HEK293 (cell line): ENCODE results near the gene TRAPPC11.
A peak's percentile ranks its signal among the peaks of the same experiment; 100 is the strongest.

Experiments used
- CTCF ChIA-PET: fragments of 350-600 bp; formaldehyde crosslinking; extraction: SDS; loops from one replicate; lab custom pipeline; 2021; ENCODE audit warnings: antibody characterized with exemption; lab: Yijun Ruan, JAX
- POLR2A ChIA-PET: fragments of 300-600 bp; formaldehyde crosslinking; extraction: SDS; loops from one replicate; lab custom pipeline; 2020; ENCODE audit warnings: antibody characterized with exemption, inconsistent platforms; lab: Yijun Ruan, JAX
- H3K27ac ChIP-seq: fragments of 200-500 bp; sonication (Bioruptor generic); 2 replicates; pipeline ENCODE4 v1.5.1; 2014; ENCODE audit warnings: low read depth, low read length, control low read depth, inconsistent platforms; ENCODE audit errors: extremely low read depth
- H3K36me3 ChIP-seq, 2 experiments: fragments of 200-500 bp in 1 of 2; sonication (Bioruptor generic) in 1 of 2; 1 replicate in 1 of 2; 2 replicates in 1 of 2; pipeline ENCODE4 v1.5.1; 2014 to 2017; ENCODE audit warnings: inconsistent platforms in 2 of 2, low read length in 2 of 2; ENCODE audit not compliant: control insufficient read depth in 2 of 2, insufficient read depth in 1 of 2
- H3K4me1 ChIP-seq: fragments of 200-500 bp; sonication (Bioruptor generic); 2 replicates; pipeline ENCODE4 v1.5.1; 2014; ENCODE audit warnings: mild to moderate bottlenecking, low read length, inconsistent platforms; ENCODE audit not compliant: control insufficient read depth, insufficient read depth
- H3K4me3 ChIP-seq: 2 replicates; pipeline ENCODE4 v1.5.1; 2011; ENCODE audit warnings: low read depth, mild to moderate bottlenecking, control low read depth, low read length, moderate library complexity
- H3K9me3 ChIP-seq: fragments of 200-500 bp; sonication (Bioruptor generic); 2 replicates; pipeline ENCODE4 v1.5.1; 2014; ENCODE audit warnings: low read depth, low read length, inconsistent platforms; ENCODE audit not compliant: control insufficient read depth, insufficient read depth
- GLI2 ChIP-seq: fragments of 450-650 bp; formaldehyde crosslinking; IDR thresholded peaks from 2 replicates; pipeline ENCODE4; 2017; ENCODE audit warnings: missing biosample characterization, missing genetic modification characterization, low read depth, borderline replicate concordance
- IKZF3 ChIP-seq: fragments of 450-650 bp; IDR thresholded peaks from 2 replicates; pipeline ENCODE4 v1.5.0; 2018; ENCODE audit warnings: missing biosample characterization, mild to moderate bottlenecking, missing genetic modification characterization, moderate library complexity
- KLF7 ChIP-seq: fragments of 450-650 bp; formaldehyde crosslinking; IDR thresholded peaks from 2 replicates; pipeline ENCODE4 v1.5.1; 2016; ENCODE audit warnings: missing biosample characterization, missing genetic modification characterization, borderline replicate concordance
- MYNN ChIP-seq: fragments of 450-650 bp; formaldehyde crosslinking; IDR thresholded peaks from 2 replicates; pipeline ENCODE4 v1.5.1; 2016; ENCODE audit warnings: missing biosample characterization, missing genetic modification characterization, borderline replicate concordance
- SALL2 ChIP-seq: fragments of 450-650 bp; formaldehyde crosslinking; IDR thresholded peaks from 2 replicates; pipeline ENCODE4 v1.5.0; 2017; ENCODE audit warnings: missing biosample characterization, mild to moderate bottlenecking, missing genetic modification characterization, borderline replicate concordance
- ZNF10 ChIP-seq: fragments of 450-650 bp; formaldehyde crosslinking; IDR thresholded peaks from 2 replicates; pipeline ENCODE4 v1.5.1; 2017; ENCODE audit warnings: missing biosample characterization, missing genetic modification characterization
- ZNF221 ChIP-seq: fragments of 450-650 bp; formaldehyde crosslinking; IDR thresholded peaks from 2 replicates; pipeline ENCODE4 v1.5.1; 2017; ENCODE audit warnings: missing biosample characterization, missing genetic modification characterization, borderline replicate concordance
- ZNF23 ChIP-seq: fragments of 450-650 bp; formaldehyde crosslinking; IDR thresholded peaks from 2 replicates; pipeline ENCODE4 v1.5.1; 2016; ENCODE audit warnings: missing biosample characterization, missing genetic modification characterization, borderline replicate concordance
- ZNF335 ChIP-seq: fragments of 450-650 bp; formaldehyde crosslinking; conservative IDR thresholded peaks from 2 replicates; pipeline ENCODE4 v1.5.1; 2016; ENCODE audit warnings: missing biosample characterization, missing genetic modification characterization
- ZNF366 ChIP-seq: fragments of 450-650 bp; formaldehyde crosslinking; conservative IDR thresholded peaks from 2 replicates; pipeline ENCODE4 v1.5.1; 2016; ENCODE audit warnings: missing biosample characterization, missing genetic modification characterization
- ZNF423 ChIP-seq: fragments of 450-650 bp; formaldehyde crosslinking; IDR thresholded peaks from 2 replicates; pipeline ENCODE4 v1.5.1; 2016; ENCODE audit warnings: missing biosample characterization, missing genetic modification characterization
- ZNF529 ChIP-seq: fragments of 450-650 bp; formaldehyde crosslinking; IDR thresholded peaks from 2 replicates; pipeline ENCODE4 v1.5.1; 2017; ENCODE audit warnings: missing genetic modification characterization, missing biosample characterization; ENCODE audit not compliant: insufficient replicate concordance
- ZNF558 ChIP-seq: fragments of 450-650 bp; formaldehyde crosslinking; IDR thresholded peaks from 2 replicates; pipeline ENCODE4 v1.5.1; 2016; ENCODE audit warnings: missing biosample characterization, missing genetic modification characterization
- ZNF571 ChIP-seq: fragments of 450-650 bp; formaldehyde crosslinking; IDR thresholded peaks from 2 replicates; pipeline ENCODE4 v1.5.0; 2017; ENCODE audit warnings: missing biosample characterization, missing genetic modification characterization
- ZNF837 ChIP-seq: fragments of 450-650 bp; formaldehyde crosslinking; IDR thresholded peaks from 2 replicates; pipeline ENCODE4 v1.5.1; 2016; ENCODE audit warnings: missing biosample characterization, missing genetic modification characterization
- ZXDB ChIP-seq: fragments of 450-650 bp; formaldehyde crosslinking; IDR thresholded peaks from 2 replicates; pipeline ENCODE4 v1.5.1; 2016; ENCODE audit warnings: missing biosample characterization, missing genetic modification characterization
- TF ChIP-seq, protein P1 (sequence below): fragments of 450-650 bp; formaldehyde crosslinking; IDR thresholded peaks from 2 replicates; pipeline ENCODE4 v1.5.1; 2017; ENCODE audit warnings: missing biosample characterization, missing genetic modification characterization
- TF ChIP-seq, protein P2 (sequence below): fragments of 450-650 bp; formaldehyde crosslinking; IDR thresholded peaks from 2 replicates; pipeline ENCODE4 v1.5.1; 2017; ENCODE audit warnings: missing biosample characterization, missing genetic modification characterization
- TF ChIP-seq, protein P3 (sequence below): fragments of 450-650 bp; formaldehyde crosslinking; IDR thresholded peaks from 2 replicates; pipeline ENCODE4 v1.5.1; 2016; ENCODE audit warnings: missing biosample characterization, missing genetic modification characterization
- TF ChIP-seq, protein P4 (sequence below): fragments of 450-650 bp; formaldehyde crosslinking; IDR thresholded peaks from 2 replicates; pipeline ENCODE4 v1.5.1; 2016; ENCODE audit warnings: missing biosample characterization, missing genetic modification characterization

TRAPPC11 gene

GRCh38 chr4:183611210-183611830 lies 47.8 kb upstream of the TRAPPC11 start (continued):
- TF ChIP-seq, protein P1, sequence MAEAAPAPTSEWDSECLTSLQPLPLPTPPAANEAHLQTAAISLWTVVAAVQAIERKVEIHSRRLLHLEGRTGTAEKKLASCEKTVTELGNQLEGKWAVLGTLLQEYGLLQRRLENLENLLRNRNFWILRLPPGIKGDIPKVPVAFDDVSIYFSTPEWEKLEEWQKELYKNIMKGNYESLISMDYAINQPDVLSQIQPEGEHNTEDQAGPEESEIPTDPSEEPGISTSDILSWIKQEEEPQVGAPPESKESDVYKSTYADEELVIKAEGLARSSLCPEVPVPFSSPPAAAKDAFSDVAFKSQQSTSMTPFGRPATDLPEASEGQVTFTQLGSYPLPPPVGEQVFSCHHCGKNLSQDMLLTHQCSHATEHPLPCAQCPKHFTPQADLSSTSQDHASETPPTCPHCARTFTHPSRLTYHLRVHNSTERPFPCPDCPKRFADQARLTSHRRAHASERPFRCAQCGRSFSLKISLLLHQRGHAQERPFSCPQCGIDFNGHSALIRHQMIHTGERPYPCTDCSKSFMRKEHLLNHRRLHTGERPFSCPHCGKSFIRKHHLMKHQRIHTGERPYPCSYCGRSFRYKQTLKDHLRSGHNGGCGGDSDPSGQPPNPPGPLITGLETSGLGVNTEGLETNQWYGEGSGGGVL, result no peak
- TF ChIP-seq, protein P2, sequence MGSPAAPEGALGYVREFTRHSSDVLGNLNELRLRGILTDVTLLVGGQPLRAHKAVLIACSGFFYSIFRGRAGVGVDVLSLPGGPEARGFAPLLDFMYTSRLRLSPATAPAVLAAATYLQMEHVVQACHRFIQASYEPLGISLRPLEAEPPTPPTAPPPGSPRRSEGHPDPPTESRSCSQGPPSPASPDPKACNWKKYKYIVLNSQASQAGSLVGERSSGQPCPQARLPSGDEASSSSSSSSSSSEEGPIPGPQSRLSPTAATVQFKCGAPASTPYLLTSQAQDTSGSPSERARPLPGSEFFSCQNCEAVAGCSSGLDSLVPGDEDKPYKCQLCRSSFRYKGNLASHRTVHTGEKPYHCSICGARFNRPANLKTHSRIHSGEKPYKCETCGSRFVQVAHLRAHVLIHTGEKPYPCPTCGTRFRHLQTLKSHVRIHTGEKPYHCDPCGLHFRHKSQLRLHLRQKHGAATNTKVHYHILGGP, result no peak
- no peak for TF ChIP-seq KLF7 (tag by site-specific recombination)
- TF ChIP-seq, all 188 proteins: peak for 0

GRCh38 chr4:183612329-183613250 lies 46.5 kb upstream of the TRAPPC11 start:
- Histone ChIP-seq H3K27ac (no peak overlapping the region), H3K4me3 (no peak overlapping the region), H3K36me3 (no peaks in the 10 kb centered on the region)
- CTCF ChIA-PET, result interaction anchor here (0.6 to 1.1 kb wide), 3 partner anchors 10 to 105 kb away, joined by 3 to 4 read pairs (median 4); no protein-coding TSS in a partner anchor
- POLR2A ChIA-PET, result interaction anchor here (0.6 kb wide), 1 partner anchor 54 kb away, joined by 6 read pairs; no protein-coding TSS in a partner anchor
- TF ChIP-seq ZNF10 (tag by site-specific recombination) (peak; percentile 95), ZNF23 (no peak)
- TF ChIP-seq, all 188 proteins: peak for 1
- H3K9me3 ChIP-seq, result no peaks in the 10 kb centered on the region
- no peaks in the 10 kb centered on the region for H3K4me1 ChIP-seq

DNA sequence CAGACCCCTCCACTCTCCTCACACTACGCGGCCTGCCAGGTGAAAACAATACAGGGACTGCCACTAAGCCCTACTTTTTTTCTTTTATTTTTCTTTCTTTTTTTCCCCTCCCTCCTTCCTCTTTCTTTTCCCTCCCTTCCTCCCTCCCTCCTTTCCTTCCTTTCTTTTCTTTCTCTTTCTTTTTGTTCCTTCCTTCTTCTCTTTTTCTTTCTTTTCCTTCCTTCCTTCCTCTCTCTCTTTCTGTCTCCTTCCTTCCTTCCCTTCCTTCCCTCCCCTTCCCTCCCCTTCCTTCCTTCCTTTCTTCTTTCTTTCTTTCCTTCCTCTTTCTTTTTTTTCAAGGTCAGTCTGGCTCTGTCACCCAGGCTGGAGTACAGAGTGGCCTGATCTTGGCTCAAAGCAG lies 42.0 kb upstream of the TRAPPC11 start:
- TF ChIP-seq GLI2 (tag by site-specific recombination), result no peak
- TF ChIP-seq ZNF221 (tag by site-specific recombination), result no peak
- no peak for TF ChIP-seq ZNF529
- peak; percentile 88 for TF ChIP-seq ZNF366
- H3K9me3 ChIP-seq, result no peaks in the 10 kb centered on the region
- H3K36me3 ChIP-seq, result no peaks in the 10 kb centered on the region
- no peaks in the 10 kb centered on the region for H3K4me1 ChIP-seq
- POLR2A ChIA-PET, result no interaction called here
- no peak overlapping the region for H3K4me3 ChIP-seq
- CTCF ChIA-PET, result no interaction called here
- no peak overlapping the region for H3K27ac ChIP-seq

DNA sequence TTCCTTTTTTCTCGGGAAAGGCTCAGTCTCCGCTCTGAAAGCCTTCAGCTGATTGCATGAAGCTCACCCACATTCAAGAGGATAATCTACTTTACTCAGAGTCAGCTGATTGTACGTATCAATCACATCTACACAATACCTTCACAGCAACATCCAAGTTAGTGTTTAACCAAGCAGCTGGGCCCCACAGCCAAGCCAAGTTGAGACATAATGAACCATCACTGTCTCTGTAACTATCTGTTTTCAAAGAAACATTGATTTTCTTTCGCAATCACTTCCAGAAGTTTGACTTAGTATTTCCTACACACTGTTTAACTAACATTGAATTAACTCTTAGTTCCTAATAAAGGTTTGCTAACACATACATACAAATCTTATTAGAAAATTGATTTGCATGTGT lies 40.4 kb upstream of the TRAPPC11 start:
- Histone ChIP-seq H3K4me3 (no peak overlapping the region), H3K36me3 (no peaks in the 10 kb centered on the region), H3K27ac (no peak overlapping the region), H3K4me1 (no peaks in the 10 kb centered on the region), H3K9me3 (no peaks in the 10 kb centered on the region)
- ChIA-PET POLR2A (no interaction called here), CTCF (no interaction called here)
- TF ChIP-seq ZNF366 (no peak), ZNF571 (no peak), ZNF837 (tag by site-specific recombination) (no peak), ZNF335 (tag by site-specific recombination) (no peak), IKZF3 (tag by site-specific recombination) (no peak), SALL2 (tag by site-specific recombination) (no peak), ZXDB (tag by site-specific recombination) (no peak), MYNN (tag by site-specific recombination) (no peak), ZNF558 (tag by site-specific recombination) (no peak), ZNF423 (no peak)
- TF ChIP-seq, protein P3, sequence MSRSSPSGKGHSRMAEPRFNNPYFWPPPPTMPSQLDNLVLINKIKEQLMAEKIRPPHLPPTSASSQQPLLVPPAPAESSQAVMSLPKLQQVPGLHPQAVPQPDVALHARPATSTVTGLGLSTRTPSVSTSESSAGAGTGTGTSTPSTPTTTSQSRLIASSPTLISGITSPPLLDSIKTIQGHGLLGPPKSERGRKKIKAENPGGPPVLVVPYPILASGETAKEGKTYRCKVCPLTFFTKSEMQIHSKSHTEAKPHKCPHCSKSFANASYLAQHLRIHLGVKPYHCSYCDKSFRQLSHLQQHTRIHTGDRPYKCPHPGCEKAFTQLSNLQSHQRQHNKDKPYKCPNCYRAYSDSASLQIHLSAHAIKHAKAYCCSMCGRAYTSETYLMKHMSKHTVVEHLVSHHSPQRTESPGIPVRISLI, result no peak
- TF ChIP-seq, protein P4, sequence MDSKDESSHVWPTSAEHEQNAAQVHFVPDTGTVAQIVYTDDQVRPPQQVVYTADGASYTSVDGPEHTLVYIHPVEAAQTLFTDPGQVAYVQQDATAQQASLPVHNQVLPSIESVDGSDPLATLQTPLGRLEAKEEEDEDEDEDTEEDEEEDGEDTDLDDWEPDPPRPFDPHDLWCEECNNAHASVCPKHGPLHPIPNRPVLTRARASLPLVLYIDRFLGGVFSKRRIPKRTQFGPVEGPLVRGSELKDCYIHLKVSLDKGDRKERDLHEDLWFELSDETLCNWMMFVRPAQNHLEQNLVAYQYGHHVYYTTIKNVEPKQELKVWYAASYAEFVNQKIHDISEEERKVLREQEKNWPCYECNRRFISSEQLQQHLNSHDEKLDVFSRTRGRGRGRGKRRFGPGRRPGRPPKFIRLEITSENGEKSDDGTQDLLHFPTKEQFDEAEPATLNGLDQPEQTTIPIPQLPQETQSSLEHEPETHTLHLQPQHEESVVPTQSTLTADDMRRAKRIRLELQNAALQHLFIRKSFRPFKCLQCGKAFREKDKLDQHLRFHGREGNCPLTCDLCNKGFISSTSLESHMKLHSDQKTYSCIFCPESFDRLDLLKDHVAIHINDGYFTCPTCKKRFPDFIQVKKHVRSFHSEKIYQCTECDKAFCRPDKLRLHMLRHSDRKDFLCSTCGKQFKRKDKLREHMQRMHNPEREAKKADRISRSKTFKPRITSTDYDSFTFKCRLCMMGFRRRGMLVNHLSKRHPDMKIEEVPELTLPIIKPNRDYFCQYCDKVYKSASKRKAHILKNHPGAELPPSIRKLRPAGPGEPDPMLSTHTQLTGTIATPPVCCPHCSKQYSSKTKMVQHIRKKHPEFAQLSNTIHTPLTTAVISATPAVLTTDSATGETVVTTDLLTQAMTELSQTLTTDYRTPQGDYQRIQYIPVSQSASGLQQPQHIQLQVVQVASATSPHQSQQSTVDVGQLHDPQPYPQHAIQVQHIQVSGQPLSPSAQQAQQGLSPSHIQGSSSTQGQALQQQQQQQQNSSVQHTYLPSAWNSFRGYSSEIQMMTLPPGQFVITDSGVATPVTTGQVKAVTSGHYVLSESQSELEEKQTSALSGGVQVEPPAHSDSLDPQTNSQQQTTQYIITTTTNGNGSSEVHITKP, result no peak
